Measurements from ENCODE around the gene CD207.

Gene CD207

DNA sequence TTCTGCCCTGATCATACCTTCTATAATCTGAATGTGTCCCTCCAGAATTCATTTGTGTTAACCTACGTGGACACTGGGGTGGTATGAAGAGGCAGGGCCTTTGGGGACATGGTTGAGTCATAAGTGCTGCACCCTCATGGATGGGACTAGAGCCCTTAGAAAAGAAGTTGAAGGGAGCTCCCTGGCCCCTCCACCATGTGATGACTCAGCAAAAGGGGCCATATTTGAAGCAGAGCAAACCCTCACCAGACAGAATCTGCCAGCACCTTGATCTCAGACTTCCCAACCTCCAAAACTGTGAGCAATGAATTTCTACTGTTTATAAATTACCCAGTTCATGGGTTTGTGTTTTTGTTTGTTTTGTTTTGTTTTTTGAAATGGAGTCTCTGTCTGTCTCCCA lies 33.4 kb upstream of the CD207 start:
- TF ChIP-seq FOXP2 (optimal IDR thresholded peaks at IDR 0.05; ENCODE audit: borderline replicate concordance, extremely low read depth, extremely low read length, insufficient read depth) (no peak), POLR2AphosphoS5 (IDR thresholded peaks at IDR 0.05; ENCODE audit: low read depth, low read length) (no peak), TAF1 (IDR thresholded peaks at IDR 0.05; ENCODE audit: borderline replicate concordance, insufficient read depth, low read length) (no peak), SIN3A (IDR thresholded peaks at IDR 0.05; ENCODE audit: borderline replicate concordance, insufficient read depth, low read length) (no peak)
- TF ChIP-seq, protein P1, sequence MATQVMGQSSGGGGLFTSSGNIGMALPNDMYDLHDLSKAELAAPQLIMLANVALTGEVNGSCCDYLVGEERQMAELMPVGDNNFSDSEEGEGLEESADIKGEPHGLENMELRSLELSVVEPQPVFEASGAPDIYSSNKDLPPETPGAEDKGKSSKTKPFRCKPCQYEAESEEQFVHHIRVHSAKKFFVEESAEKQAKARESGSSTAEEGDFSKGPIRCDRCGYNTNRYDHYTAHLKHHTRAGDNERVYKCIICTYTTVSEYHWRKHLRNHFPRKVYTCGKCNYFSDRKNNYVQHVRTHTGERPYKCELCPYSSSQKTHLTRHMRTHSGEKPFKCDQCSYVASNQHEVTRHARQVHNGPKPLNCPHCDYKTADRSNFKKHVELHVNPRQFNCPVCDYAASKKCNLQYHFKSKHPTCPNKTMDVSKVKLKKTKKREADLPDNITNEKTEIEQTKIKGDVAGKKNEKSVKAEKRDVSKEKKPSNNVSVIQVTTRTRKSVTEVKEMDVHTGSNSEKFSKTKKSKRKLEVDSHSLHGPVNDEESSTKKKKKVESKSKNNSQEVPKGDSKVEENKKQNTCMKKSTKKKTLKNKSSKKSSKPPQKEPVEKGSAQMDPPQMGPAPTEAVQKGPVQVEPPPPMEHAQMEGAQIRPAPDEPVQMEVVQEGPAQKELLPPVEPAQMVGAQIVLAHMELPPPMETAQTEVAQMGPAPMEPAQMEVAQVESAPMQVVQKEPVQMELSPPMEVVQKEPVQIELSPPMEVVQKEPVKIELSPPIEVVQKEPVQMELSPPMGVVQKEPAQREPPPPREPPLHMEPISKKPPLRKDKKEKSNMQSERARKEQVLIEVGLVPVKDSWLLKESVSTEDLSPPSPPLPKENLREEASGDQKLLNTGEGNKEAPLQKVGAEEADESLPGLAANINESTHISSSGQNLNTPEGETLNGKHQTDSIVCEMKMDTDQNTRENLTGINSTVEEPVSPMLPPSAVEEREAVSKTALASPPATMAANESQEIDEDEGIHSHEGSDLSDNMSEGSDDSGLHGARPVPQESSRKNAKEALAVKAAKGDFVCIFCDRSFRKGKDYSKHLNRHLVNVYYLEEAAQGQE (IDR thresholded peaks at IDR 0.05; ENCODE audit: insufficient read depth in 1 of 2, low read depth in 2 of 2, low read length in 2 of 2) = no peak

DNA sequence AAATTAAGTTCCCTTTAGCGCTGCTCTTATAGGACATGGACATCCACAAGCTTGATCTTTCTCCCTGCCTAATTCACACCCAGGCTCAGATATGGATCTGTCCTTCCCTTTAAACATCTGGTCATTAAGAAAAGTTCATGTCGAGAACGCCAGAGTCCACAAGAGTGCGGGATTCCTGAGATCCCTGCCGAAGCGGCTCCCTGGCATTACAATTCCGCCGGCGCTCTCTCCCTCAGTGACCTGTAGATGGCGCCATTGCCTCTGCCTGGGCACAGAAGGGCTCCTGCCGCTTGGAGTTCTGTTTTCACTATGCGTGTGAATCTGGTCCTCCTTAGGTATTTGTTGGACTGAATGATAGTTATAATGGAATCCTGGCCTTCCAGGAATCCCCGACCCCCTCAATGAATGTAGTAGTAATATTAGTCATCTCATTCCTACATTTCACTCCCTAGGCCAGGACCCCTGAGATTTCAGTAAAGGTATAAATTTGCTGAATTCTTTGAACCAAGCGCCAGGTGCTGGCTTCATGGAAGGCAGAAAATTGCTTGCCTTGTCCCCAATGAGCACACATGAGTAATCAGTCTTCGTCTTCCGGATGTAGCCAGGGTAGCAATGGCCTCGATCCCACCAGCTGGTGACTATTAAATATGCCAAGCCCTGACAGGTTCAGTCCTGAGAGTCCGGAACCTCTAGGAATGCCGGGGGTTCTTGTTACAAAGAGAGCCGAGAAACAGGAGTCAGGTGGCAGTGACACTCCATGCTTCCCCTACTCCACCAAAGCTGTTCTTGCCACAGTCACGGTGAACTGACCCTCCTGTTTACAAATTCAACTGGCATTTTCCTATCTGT lies 26.4 kb upstream of the CD207 start:
- TF ChIP-seq FOXP2 (optimal IDR thresholded peaks at IDR 0.05; ENCODE audit: borderline replicate concordance, extremely low read depth, extremely low read length, insufficient read depth) = no peak
- no peak for TF ChIP-seq SIN3A (IDR thresholded peaks at IDR 0.05; ENCODE audit: borderline replicate concordance, insufficient read depth, low read length)
- TF ChIP-seq TAF1 (IDR thresholded peaks at IDR 0.05; ENCODE audit: borderline replicate concordance, insufficient read depth, low read length) = no peak
- TF ChIP-seq POLR2AphosphoS5 (IDR thresholded peaks at IDR 0.05; ENCODE audit: low read depth, low read length) = no peak
- TF ChIP-seq, protein P1 (IDR thresholded peaks at IDR 0.05; ENCODE audit: insufficient read depth in 1 of 2, low read depth in 2 of 2, low read length in 2 of 2) = no peak

DNA sequence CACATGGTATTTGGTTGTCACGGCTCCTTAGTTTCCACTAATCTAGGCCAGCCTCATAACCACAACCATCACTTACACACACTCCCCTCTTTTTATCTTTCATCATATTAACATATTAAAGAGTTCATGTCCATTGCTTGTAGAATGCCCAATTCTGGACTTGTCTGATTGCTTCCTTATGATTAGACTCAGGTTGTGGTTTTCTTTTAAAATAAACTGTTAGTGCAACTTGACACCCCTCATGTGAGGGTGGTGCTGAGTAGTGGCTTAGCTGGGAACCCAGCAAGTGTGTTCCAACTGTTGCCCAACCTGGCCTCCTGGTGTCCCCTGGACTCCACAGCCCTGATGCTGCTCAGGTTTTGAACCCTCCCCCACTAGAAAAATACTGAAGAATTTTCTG lies 20.1 kb upstream of the CD207 start:
- TF ChIP-seq FOXP2 (optimal IDR thresholded peaks at IDR 0.05; ENCODE audit: borderline replicate concordance, extremely low read depth, extremely low read length, insufficient read depth) = no peak
- TF ChIP-seq SIN3A (IDR thresholded peaks at IDR 0.05; ENCODE audit: borderline replicate concordance, insufficient read depth, low read length) = no peak
- no peak for TF ChIP-seq POLR2AphosphoS5 (IDR thresholded peaks at IDR 0.05; ENCODE audit: low read depth, low read length)
- TF ChIP-seq, protein P1 (IDR thresholded peaks at IDR 0.05; ENCODE audit: insufficient read depth in 1 of 2, low read depth in 2 of 2, low read length in 2 of 2) = no peak
- no peak for TF ChIP-seq TAF1 (IDR thresholded peaks at IDR 0.05; ENCODE audit: borderline replicate concordance, insufficient read depth, low read length)

DNA sequence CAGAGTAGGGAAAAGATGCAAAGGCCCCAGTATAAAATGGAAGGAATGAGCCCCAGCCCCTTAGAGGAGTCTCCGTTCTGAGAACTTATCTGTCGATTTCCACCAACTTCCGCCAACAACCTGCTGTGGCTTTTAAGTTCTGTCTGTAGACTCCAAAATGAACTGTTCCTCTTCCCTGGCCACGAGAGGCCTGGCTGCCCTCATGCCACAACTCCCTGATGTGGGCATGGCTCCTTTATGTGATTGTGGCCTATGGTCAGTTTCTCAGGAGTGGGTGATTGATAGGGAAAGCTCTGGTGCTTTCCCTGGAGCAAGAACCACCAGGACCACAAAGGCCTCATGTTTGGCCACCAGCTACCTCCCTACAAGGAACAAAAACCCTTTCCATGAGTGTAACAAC lies 18.8 kb upstream of the CD207 start:
- TF ChIP-seq SIN3A (IDR thresholded peaks at IDR 0.05; ENCODE audit: borderline replicate concordance, insufficient read depth, low read length) (no peak), POLR2AphosphoS5 (IDR thresholded peaks at IDR 0.05; ENCODE audit: low read depth, low read length) (no peak), TAF1 (IDR thresholded peaks at IDR 0.05; ENCODE audit: borderline replicate concordance, insufficient read depth, low read length) (no peak), FOXP2 (optimal IDR thresholded peaks at IDR 0.05; ENCODE audit: borderline replicate concordance, extremely low read depth, extremely low read length, insufficient read depth) (no peak)
- TF ChIP-seq, protein P1 (IDR thresholded peaks at IDR 0.05; ENCODE audit: insufficient read depth in 1 of 2, low read depth in 2 of 2, low read length in 2 of 2) = no peak
